Measurements from ENCODE around the gene LYPD6.

Gene LYPD6

GRCh38 chr2:149388120-149388816 is 57.9 kb downstream of the LYPD6 start:
- Histone ChIP-seq H3K9me3 (no peaks in the 10 kb centered on the region), H3K36me3 (no peaks in the 10 kb centered on the region), H3K4me3 (ENCODE audit: low read depth in 1 of 2, low read length in 1 of 2) (no peak overlapping the region), H3K27me3 (no peaks in the 10 kb centered on the region), H3K4me1 (ENCODE audit: control insufficient read depth in 1 of 2, insufficient read depth in 1 of 2, low read depth in 1 of 2, low read length in 1 of 2) (no peaks in the 10 kb centered on the region), H3K27ac (no peak overlapping the region)
- TF ChIP-seq CTCF (IDR thresholded peaks at IDR 0.05): no peak

GRCh38 chr2:149389506-149390167 is 59.2 kb downstream of the LYPD6 start:
- no peak overlapping the region for H3K27ac ChIP-seq
- no peaks in the 10 kb centered on the region for H3K27me3 ChIP-seq
- H3K9me3 ChIP-seq: no peaks in the 10 kb centered on the region
- no peaks in the 10 kb centered on the region for H3K4me1 ChIP-seq (ENCODE audit: control insufficient read depth in 1 of 2, insufficient read depth in 1 of 2, low read depth in 1 of 2, low read length in 1 of 2)
- TF ChIP-seq CTCF (IDR thresholded peaks at IDR 0.05): no peak
- no peaks in the 10 kb centered on the region for H3K36me3 ChIP-seq
- no peak overlapping the region for H3K4me3 ChIP-seq (ENCODE audit: low read depth in 1 of 2, low read length in 1 of 2)

- no peaks in the 10 kb centered on the region for H3K36me3 ChIP-seq
- no peaks in the 10 kb centered on the region for H3K9me3 ChIP-seq
- no peaks in the 10 kb centered on the region for H3K27me3 ChIP-seq
- no peak for TF ChIP-seq CTCF (IDR thresholded peaks at IDR 0.05)
- no peaks in the 10 kb centered on the region for H3K4me1 ChIP-seq (ENCODE audit: control insufficient read depth in 1 of 2, insufficient read depth in 1 of 2, low read depth in 1 of 2, low read length in 1 of 2)
- H3K4me3 ChIP-seq (ENCODE audit: low read depth in 1 of 2, low read length in 1 of 2): no peak overlapping the region
- H3K27ac ChIP-seq: no peak overlapping the region
These were observed 63.2 kb downstream of the LYPD6 start for GRCh38 chr2:149393614-149394013.

GRCh38 chr2:149394864-149395263 is 64.5 kb downstream of the LYPD6 start:
- H3K9me3 ChIP-seq: no peaks in the 10 kb centered on the region
- no peak overlapping the region for H3K4me3 ChIP-seq (ENCODE audit: low read depth in 1 of 2, low read length in 1 of 2)
- H3K4me1 ChIP-seq (ENCODE audit: control insufficient read depth in 1 of 2, insufficient read depth in 1 of 2, low read depth in 1 of 2, low read length in 1 of 2): no peaks in the 10 kb centered on the region
- no peaks in the 10 kb centered on the region for H3K36me3 ChIP-seq
- H3K27ac ChIP-seq: no peak overlapping the region
- TF ChIP-seq CTCF (IDR thresholded peaks at IDR 0.05): no peak
- H3K27me3 ChIP-seq: no peaks in the 10 kb centered on the region

- Histone ChIP-seq H3K27ac (no peak overlapping the region), H3K4me1 (ENCODE audit: control insufficient read depth in 1 of 2, insufficient read depth in 1 of 2, low read depth in 1 of 2, low read length in 1 of 2) (no peaks in the 10 kb centered on the region), H3K9me3 (no peaks in the 10 kb centered on the region), H3K4me3 (ENCODE audit: low read depth in 1 of 2, low read length in 1 of 2) (no peak overlapping the region), H3K36me3 (no peaks in the 10 kb centered on the region), H3K27me3 (no peaks in the 10 kb centered on the region)
- TF ChIP-seq CTCF (IDR thresholded peaks at IDR 0.05): no peak
These were observed 69.7 kb downstream of the LYPD6 start for GRCh38 chr2:149399934-149400615.

Measured in neutrophil (primary cell).